Fibroblast of the aortic adventitia (primary cell): Measurements from ENCODE around the gene PCDH15. TPM values are rescaled to one million over a fixed set of nuclear protein-coding genes. Genes with fewer than 3 reads are reported as not detected.

Experiments used
- DNase-seq: peaks from one replicate; pipeline ENCODE4 v3.0.0-alpha.2; 2010; ENCODE audit warnings: low read depth
- H3K4me3 ChIP-seq: 2 replicates; pipeline ENCODE4 v1.5.1; 2011; ENCODE audit warnings: low read depth, mild to moderate bottlenecking, control low read depth, low read length, moderate library complexity
- CTCF ChIP-seq: IDR thresholded peaks from 2 replicates; pipeline ENCODE4 v1.5.1; 2011; ENCODE audit warnings: mild to moderate bottlenecking, low read length, control low read depth, inconsistent platforms; ENCODE audit not compliant: insufficient read depth
- total RNA-seq: library from RNA; depleted of rRNA; stranded (reverse); fragments of >200 nt; gene quantifications from 2 replicates; pipeline ENCODE4 v1.2.3, GENCODE V29; 2012; ENCODE audit warnings: low replicate concordance

PCDH15 gene
- total RNA-seq, 1 donor, result 0.09 TPM

- no peak for DNase-seq
- TF ChIP-seq CTCF, result no peak
- H3K4me3 ChIP-seq, result no peak overlapping the region
Measured at GRCh38 chr10:53997953-53998352, 803.1 kb downstream of the PCDH15 start.

- no peak overlapping the region for H3K4me3 ChIP-seq
- DNase-seq, result no peak
- TF ChIP-seq CTCF, result no peak
Measured at GRCh38 chr10:53990799-53991238, 810.2 kb downstream of the PCDH15 start.

DNA sequence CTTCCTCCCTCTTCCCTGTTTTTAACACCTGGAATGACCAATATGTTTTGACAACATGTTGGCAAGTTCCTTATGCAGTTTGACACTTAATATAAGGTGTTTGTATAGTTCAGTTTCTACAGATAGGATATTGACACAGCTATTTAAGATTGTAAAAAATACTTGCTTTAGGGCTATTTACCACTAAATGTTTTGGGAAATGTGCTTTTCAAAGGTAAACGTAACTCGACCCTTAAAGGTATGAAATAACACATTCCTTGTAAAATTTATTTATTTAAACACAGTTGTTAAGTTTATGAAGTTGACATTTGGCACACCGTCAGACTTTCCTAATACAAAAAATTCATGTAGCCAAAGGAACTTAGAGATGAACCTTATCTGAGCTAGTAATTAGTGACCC is 817.6 kb downstream of the PCDH15 start:
- DNase-seq, result no peak
- H3K4me3 ChIP-seq, result no peak overlapping the region
- TF ChIP-seq CTCF, result no peak

DNA sequence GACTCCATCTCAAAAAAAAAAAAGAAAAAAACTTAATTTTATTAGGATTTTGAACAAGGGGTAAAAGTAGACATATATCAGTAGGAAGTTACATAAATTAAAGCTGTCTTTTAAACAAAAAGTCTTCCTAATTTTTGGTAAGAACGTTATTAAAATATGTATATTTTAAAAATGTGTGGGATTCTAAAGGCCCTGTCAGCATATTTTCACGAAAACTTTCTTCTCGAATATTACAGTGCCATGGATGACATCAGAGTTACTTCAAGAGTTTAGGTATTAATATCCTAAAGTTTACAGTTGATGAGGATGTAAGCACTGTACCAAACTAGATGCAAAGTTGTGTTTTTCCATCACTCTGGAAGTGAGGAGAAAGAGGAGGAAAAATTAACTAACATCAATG is 820.8 kb downstream of the PCDH15 start:
- TF ChIP-seq CTCF, result no peak
- no peak for DNase-seq
- H3K4me3 ChIP-seq, result no peak overlapping the region

DNA sequence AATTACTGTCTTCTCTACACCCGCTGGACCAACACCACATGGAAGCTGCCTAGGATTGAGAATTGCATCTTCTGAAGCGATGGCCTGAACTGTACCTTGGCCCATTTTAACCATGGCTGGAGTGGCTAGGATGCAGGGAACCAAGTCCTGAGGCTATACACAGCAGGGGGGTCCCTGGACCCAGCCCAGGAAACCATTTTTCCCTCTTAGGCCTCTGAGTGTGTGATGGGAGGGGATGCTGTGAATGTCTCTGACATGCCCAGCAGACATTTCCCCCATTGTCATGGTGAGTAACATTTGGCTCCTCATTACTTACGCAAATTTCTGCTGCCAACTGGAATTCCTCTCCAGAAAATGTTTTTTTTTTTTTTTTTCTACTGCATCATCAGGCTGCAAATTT is 822.7 kb downstream of the PCDH15 start:
- H3K4me3 ChIP-seq, result no peak overlapping the region
- no peak for DNase-seq
- no peak for TF ChIP-seq CTCF

DNA sequence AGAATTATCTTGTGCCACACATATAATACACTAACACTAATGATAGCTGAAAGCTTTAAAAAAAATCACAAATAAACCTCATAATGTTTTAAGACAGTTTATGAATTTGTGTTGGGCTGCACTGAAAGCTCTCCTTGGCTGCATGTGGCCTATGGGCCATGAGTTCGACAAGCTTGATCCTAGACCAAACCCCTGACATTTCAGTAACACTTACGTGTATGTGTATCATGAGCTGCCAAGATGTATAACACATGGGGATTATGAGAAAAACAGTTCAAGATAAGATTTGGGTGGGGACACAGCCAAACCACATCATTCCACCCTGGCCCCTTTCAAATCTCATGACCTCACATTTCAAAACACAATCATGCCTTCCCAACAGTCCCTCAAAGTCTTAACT is 823.8 kb downstream of the PCDH15 start:
- no peak overlapping the region for H3K4me3 ChIP-seq
- DNase-seq, result no peak
- TF ChIP-seq CTCF, result no peak

GRCh38 chr10:53957401-53957800 is 843.6 kb downstream of the PCDH15 start:
- no peak for DNase-seq

More at GRCh38 chr10:53957401-53957800, 843.6 kb downstream of the PCDH15 start:
- no peak for TF ChIP-seq CTCF
- no peak overlapping the region for H3K4me3 ChIP-seq
